Adrenal gland (tissue), 12 donors: ENCODE data around the gene KRTAP10-3. TPM values are rescaled to one million over a fixed set of nuclear protein-coding genes. Genes with fewer than 3 reads are reported as not detected.

Experiments
- DNase-seq, 7 donors: peaks; one replicate each; pipeline ENCODE4 v3.0.0-alpha.2; 2019 to 2020
- H3K27ac ChIP-seq, 5 donors: fragments of 200-600 bp; sonication (generic) in 4 of 5; 1 replicate in 3 of 5; 2 replicates in 2 of 5; pipeline versions ENCODE4 v1.5.1 to v1.8.0; 2016 to 2020; ENCODE audit warnings: mild to moderate bottlenecking in 1 of 5
- H3K27me3 ChIP-seq: fragments of 200-600 bp; 2 replicates; pipeline ENCODE4 v1.8.0; 2021
- H3K36me3 ChIP-seq, 2 donors: fragments of 200-600 bp; replicated peaks in 1 of 2; 1 replicate in 1 of 2; 2 replicates in 1 of 2; pipeline versions ENCODE4 v1.5.1 to v1.8.0; 2018 to 2022
- H3K4me1 ChIP-seq, 2 donors: fragments of 200-600 bp; replicated peaks in 1 of 2; 1 replicate in 1 of 2; 2 replicates in 1 of 2; pipeline versions ENCODE4 v1.5.1 to v1.8.0; 2018 to 2021
- H3K4me3 ChIP-seq, 4 donors: fragments of 200-600 bp; sonication (generic) in 3 of 4; one replicate each; pipeline ENCODE4 v1.5.1; 2016 to 2018
- H3K9me3 ChIP-seq, 3 donors: fragments of 200-600 bp; sonication (generic) in 1 of 3; replicated peaks in 1 of 3; 1 replicate in 2 of 3; 2 replicates in 1 of 3; pipeline versions ENCODE4 v1.5.1 to v1.8.0; 2016 to 2021
- POLR2A ChIP-seq, 2 donors: fragments of 450-650 bp; IDR thresholded peaks; one replicate each; pipeline ENCODE4 v1.6.1; 2017; ENCODE audit warnings: antibody characterized with exemption in 2 of 2, mild to moderate bottlenecking in 2 of 2, moderate library complexity in 1 of 2
- WGBS, 4 donors: extraction: QIAGEN DNeasy Blood & Tissue Kit in 2 of 4; methylation state at CpG; one replicate each; pipeline versions ENCODE4 v1.1.5 to v1.1.7; 2013 to 2017; 5-methylcytosine and 5-hydroxymethylcytosine counted together
- intact Hi-C, 2 donors: fragments of 100-400 bp; cut with DNase I; formaldehyde crosslinking; loops; one replicate each; pipeline versions ENCODE4 v1.14.1 to v1.15.0; 2022 to 2023
- polyA plus RNA-seq, 3 donors: library from polyadenylated mRNA; stranded (reverse); fragments of 200-250 nt in 2 of 3; fragments of 350-450 nt in 1 of 3; fragmentation: Illumina TruSeq in 1 of 3; extraction: RNeasy Lipid Tissue Mini Kit (QIAGEN cat#74804) in 1 of 3; gene quantifications; one replicate each; pipeline ENCODE4 v1.2.3, GENCODE V29; 2013 to 2014
- total RNA-seq, 9 donors: library from RNA; depleted of rRNA in 4 of 9; stranded (reverse); fragments of >200 nt in 4 of 9; fragments of 120-200 nt in 1 of 9; fragmentation: NEBNext Ultra II Directional in 1 of 9; extraction: Animal tissue kit (Norgen Biotek cat#: 25700) in 1 of 9; gene quantifications; one replicate each; pipeline versions ENCODE4 v1.1.0 to v1.2.4, GENCODE V29; 2013 to 2023
- TF ChIP-seq, protein P1 (sequence below), 6 experiments: fragments of 450-650 bp in 4 of 6; fragments of 200-600 bp in 2 of 6; sonication (generic) in 1 of 6; IDR thresholded peaks; 1 replicate in 5 of 6; 2 replicates in 1 of 6; pipeline versions ENCODE4 v1.5.1 to v1.8.0; 2016 to 2021; ENCODE audit warnings: antibody characterized with exemption in 6 of 6, mild to moderate bottlenecking in 2 of 6, moderate library complexity in 1 of 6
- donor health status: healthy with polysubstance abuse.
- donor health status: Bipolar disorder and iron deficiency.
- donor health status: DM: yes; HTN: yes; CAD: no.
- donor health status: DM: no; HTN: no; CAD: no.
- donor health status: DM: no; HTN: no; CAD: no.
- donor health status: DM: yes; HTN: yes; CAD: no.

Gene KRTAP10-3
- total and polyA plus RNA-seq, 12 donors, result not detected

GRCh38 chr21:44511938-44512275, 46.7 kb downstream of the KRTAP10-3 start:
- intact Hi-C loops, result loop anchor here (5.0 kb wide), 1 partner anchor 280 kb away; no protein-coding TSS in a partner anchor
- Histone ChIP-seq H3K4me3 (no peak overlapping the region), H3K4me1 (no peaks in the 10 kb centered on the region), H3K36me3 (no peaks in the 10 kb centered on the region), H3K27me3 (peaks cover 8% of the 10 kb centered on the region), H3K27ac (no peak overlapping the region), H3K9me3 (no peaks in the 10 kb centered on the region)
- no peak for TF ChIP-seq POLR2A (IDR thresholded peaks at IDR 0.05)
- TF ChIP-seq, protein P1, sequence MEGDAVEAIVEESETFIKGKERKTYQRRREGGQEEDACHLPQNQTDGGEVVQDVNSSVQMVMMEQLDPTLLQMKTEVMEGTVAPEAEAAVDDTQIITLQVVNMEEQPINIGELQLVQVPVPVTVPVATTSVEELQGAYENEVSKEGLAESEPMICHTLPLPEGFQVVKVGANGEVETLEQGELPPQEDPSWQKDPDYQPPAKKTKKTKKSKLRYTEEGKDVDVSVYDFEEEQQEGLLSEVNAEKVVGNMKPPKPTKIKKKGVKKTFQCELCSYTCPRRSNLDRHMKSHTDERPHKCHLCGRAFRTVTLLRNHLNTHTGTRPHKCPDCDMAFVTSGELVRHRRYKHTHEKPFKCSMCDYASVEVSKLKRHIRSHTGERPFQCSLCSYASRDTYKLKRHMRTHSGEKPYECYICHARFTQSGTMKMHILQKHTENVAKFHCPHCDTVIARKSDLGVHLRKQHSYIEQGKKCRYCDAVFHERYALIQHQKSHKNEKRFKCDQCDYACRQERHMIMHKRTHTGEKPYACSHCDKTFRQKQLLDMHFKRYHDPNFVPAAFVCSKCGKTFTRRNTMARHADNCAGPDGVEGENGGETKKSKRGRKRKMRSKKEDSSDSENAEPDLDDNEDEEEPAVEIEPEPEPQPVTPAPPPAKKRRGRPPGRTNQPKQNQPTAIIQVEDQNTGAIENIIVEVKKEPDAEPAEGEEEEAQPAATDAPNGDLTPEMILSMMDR (IDR thresholded peaks at IDR 0.05), result no peak
- no peak for DNase-seq
- WGBS, 4 donors, result 72 to 82% (median 77%) methylated on average over 8 of the region's 8 CpGs

- Histone ChIP-seq H3K4me1 (no peaks in the 10 kb centered on the region), H3K9me3 (no peaks in the 10 kb centered on the region), H3K27ac (no peak overlapping the region), H3K4me3 (no peak overlapping the region), H3K27me3 (peaks cover 8% of the 10 kb centered on the region), H3K36me3 (no peaks in the 10 kb centered on the region)
- TF ChIP-seq, protein P1 (IDR thresholded peaks at IDR 0.05), result no peak
- TF ChIP-seq POLR2A (IDR thresholded peaks at IDR 0.05), result no peak
- no peak for DNase-seq
- intact Hi-C loops, result loop anchor here (5.0 kb wide), 1 partner anchor 281 kb away; no protein-coding TSS in a partner anchor
- 75 to 85% (median 79%) methylated on average over 7 to 11 of the region's 11 CpGs for WGBS, 4 donors
Observed at GRCh38 chr21:44511219-44511937, 47.2 kb downstream of the KRTAP10-3 start.

- Histone ChIP-seq H3K27me3 (peaks cover 8% of the 10 kb centered on the region), H3K27ac (no peak overlapping the region), H3K4me3 (no peak overlapping the region), H3K4me1 (no peaks in the 10 kb centered on the region), H3K9me3 (no peaks in the 10 kb centered on the region), H3K36me3 (no peaks in the 10 kb centered on the region)
- intact Hi-C loops, result loop anchor here (5.0 kb wide), 1 partner anchor 282 kb away; no protein-coding TSS in a partner anchor
- 2 to 41% (median 9%) methylated on average over 4 to 36 of the region's 36 CpGs for WGBS, 4 donors
- TF ChIP-seq POLR2A (IDR thresholded peaks at IDR 0.05), result no peak
- TF ChIP-seq, protein P1 (IDR thresholded peaks at IDR 0.05), result peak; percentile 61 to 80 (median 74)
- DNase-seq, result peak; percentile 33 to 64 (median 52)
Observed at GRCh38 chr21:44510508-44511218, 47.9 kb downstream of the KRTAP10-3 start.

DNA sequence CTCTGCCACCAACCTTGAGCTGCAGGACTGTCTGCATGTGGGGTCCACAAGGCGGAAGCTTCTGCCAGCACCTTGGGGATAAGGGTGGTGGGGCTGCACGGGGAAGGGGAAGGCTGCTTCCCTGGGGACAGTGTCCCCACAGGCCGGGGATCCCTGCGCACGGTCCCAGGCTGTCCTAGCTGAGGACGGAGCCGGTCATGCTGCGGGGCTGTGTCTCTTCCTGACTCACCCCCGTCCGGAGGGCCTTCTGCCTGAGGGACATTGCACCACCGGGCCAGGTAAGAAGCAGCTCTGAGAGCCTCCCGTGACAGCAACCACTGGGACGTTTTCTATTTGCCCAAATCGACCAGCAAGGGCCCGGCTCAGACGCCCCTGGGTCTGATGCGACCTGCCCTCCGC, 48.5 kb downstream of the KRTAP10-3 start:
- 49 to 63% methylated on average over 18 of the region's 18 CpGs; no CpG with 5 or more reads in 2 of the 4 donors for WGBS, 4 donors
- Histone ChIP-seq H3K36me3 (no peaks in the 10 kb centered on the region), H3K4me3 (no peak overlapping the region), H3K9me3 (no peaks in the 10 kb centered on the region), H3K4me1 (no peaks in the 10 kb centered on the region), H3K27ac (no peak overlapping the region), H3K27me3 (peaks cover 8% of the 10 kb centered on the region)
- TF ChIP-seq POLR2A (IDR thresholded peaks at IDR 0.05), result no peak
- TF ChIP-seq, protein P1 (IDR thresholded peaks at IDR 0.05), result no peak
- intact Hi-C loops, result loop anchor here (5.0 kb wide), 1 partner anchor 282 kb away; no protein-coding TSS in a partner anchor
- no peak for DNase-seq
